Memory B cell (primary cell): ENCODE data around the gene TXNDC11.

Experiments used
- ATAC-seq: fragments of 150-1000 bp; cut with Tn5 transposase; 2 replicates; pipeline ENCODE4 v1.10.0; 2021; ENCODE audit warnings: low read depth, mild to moderate bottlenecking, moderate library complexity
- DNase-seq, 2 donors: peaks; one replicate each; pipeline ENCODE4 v3.0.0; 2022; ENCODE audit warnings: low spot score in 2 of 2
- H3K27ac Mint-ChIP-seq: one replicate; pipeline ENCODE4 v1.8.0; 2022; ENCODE audit warnings: mild to moderate bottlenecking, moderate library complexity, mixed read lengths
- H3K27me3 Mint-ChIP-seq: one replicate; pipeline ENCODE4 v1.8.0; 2022; ENCODE audit warnings: mixed read lengths
- H3K36me3 Mint-ChIP-seq: one replicate; pipeline ENCODE4 v1.8.0; 2022; ENCODE audit warnings: mild to moderate bottlenecking, mixed read lengths
- H3K4me1 Mint-ChIP-seq: one replicate; pipeline ENCODE4 v1.8.0; 2022; ENCODE audit warnings: mixed read lengths
- H3K4me3 Mint-ChIP-seq: one replicate; pipeline ENCODE4 v1.8.0; 2022; ENCODE audit warnings: mild to moderate bottlenecking, moderate library complexity, mixed read lengths
- H3K9me3 Mint-ChIP-seq: one replicate; pipeline ENCODE4 v1.8.0; 2022; ENCODE audit warnings: mixed read lengths

The TXNDC11 gene

GRCh38 chr16:11642765-11643116, 99.9 kb downstream of the TXNDC11 start:
- no peaks in the 10 kb centered on the region for H3K9me3 Mint-ChIP-seq

DNA sequence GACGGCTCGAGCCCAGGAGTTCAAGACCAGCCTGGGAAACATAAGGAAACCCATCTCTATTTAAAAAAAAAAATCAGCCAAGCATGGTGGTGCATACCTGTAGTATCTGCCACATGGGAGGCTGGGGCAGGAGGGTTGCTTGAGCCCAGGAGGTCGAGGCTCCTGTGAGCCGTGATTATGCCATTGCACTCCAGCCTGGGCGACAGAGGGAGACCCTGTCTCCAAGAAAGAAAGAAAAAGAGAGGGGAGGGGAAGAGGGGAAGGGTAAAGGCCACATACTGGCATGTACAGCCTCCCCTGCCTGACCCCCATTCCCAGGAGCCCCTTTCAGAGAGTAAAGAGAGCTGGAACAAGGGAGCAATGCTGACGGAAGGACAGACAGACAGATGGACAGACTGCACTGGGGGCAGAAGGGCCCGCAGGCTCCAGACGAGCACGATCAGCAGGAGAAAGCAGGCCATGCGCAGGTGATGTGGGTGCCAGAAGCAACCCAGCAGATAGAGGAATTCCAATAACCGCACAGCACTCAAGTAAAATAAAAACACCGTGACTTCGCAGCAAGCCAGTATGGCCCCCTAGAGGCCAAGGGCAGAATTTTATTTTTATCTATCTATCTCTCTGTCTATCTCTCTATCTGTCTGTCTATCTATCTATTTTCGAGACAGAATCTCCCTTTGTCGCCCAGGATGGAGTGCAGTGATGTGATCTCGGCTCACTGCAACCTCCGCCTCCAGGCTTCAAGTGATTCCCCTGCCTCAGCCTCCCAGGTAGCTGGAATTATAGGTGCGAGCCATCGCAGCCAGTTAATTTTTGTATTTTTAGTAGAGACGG, 101.5 kb downstream of the TXNDC11 start:
- no peaks in the 10 kb centered on the region for H3K36me3 Mint-ChIP-seq

More at GRCh38 chr16:11642765-11643116, 99.9 kb downstream of the TXNDC11 start:
- ATAC-seq, result no peak
- H3K4me3 Mint-ChIP-seq, result no peak overlapping the region
- no peaks in the 10 kb centered on the region for H3K36me3 Mint-ChIP-seq
- H3K4me1 Mint-ChIP-seq, result peaks cover 14% of the 10 kb centered on the region
- no peak overlapping the region for H3K27ac Mint-ChIP-seq
- no peak for DNase-seq
- peaks cover 8% of the 10 kb centered on the region for H3K27me3 Mint-ChIP-seq

DNA sequence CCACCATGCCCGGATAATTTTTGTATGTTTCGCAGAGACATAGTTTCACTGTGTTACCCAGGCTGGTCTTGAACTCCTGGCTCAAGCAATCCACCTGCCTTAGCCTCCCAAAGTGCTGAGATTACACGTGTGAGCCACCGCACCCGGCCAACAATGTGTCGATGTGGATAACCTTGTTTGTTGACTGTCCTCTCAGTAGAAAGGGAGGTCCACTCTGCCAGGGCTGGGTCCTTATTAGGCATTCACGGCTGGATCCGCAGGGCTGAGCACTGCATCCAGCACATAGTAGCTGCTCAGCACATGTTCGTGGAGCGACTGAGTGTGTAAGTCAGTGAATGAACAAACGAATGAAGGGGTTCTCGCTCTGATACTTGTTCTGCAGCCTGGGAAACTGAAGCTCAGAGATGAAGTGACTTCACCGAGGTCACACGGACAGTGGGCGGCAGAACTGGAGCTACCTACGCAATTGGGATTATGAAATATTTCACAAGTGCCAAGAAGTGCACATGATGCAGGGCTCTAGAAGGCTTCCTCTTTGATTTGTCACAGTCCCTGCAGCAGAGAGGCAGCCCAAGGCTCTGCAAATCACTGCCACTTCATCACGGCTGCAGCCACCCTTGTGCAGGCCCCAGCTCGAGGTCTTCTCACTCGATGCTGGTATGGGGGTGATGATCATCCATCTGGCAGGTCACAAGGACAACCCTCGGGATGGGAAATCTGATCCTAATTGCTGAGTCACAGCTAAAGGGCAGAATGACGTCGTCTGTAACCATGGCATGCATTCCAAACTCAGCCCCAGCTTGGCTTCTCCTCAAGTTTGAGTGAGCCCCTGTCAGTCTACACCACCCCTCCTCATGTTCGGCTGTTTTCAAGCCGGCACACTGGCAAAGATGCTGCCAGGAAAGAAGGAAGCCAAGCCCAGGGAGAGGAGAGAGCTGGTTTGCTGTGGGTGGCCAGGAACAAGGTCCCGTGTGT, 102.4 kb downstream of the TXNDC11 start:
- DNase-seq (no peak), ATAC-seq (no peak)
- Mint-ChIP-seq H3K27me3 (peaks cover 8% of the 10 kb centered on the region), H3K4me3 (no peak overlapping the region), H3K36me3 (no peaks in the 10 kb centered on the region), H3K27ac (no peak overlapping the region), H3K9me3 (no peaks in the 10 kb centered on the region), H3K4me1 (peaks cover 16% of the 10 kb centered on the region)

More for the DNA sequence above, 101.5 kb downstream of the TXNDC11 start:
- peaks cover 14% of the 10 kb centered on the region for H3K4me1 Mint-ChIP-seq
- ATAC-seq, result peak; percentile 86
- H3K27me3 Mint-ChIP-seq, result peaks cover 8% of the 10 kb centered on the region
- no peak overlapping the region for H3K4me3 Mint-ChIP-seq
- DNase-seq, result peak in 1 of 2 donors; percentile 59
- H3K27ac Mint-ChIP-seq, result no peak overlapping the region
- H3K9me3 Mint-ChIP-seq, result no peaks in the 10 kb centered on the region

DNA sequence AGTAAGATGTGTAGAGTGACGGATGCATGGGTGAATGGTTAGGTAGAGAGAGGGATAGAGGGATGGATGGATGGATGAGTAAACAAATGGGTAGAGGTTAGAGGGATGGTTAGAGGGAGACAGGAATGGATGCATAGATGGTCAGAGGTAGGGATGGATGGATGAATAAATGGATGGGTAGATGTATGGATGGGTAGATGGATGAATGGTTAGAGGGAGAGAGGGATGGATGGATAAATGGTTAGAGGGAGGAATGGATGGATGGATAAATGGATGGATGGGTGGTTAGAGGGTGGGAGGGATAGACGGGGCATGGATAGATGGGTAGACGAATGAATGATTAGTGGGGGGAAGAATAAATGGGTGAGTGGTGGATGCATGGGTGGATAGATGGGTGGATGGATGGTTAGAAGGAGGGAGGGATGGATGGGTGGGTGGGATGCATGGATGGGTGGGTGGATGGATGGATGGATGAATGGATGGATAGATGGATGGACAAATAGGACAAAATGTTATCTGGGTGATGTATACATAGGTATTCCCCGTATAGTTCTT, 103.6 kb downstream of the TXNDC11 start:
- Mint-ChIP-seq H3K36me3 (no peaks in the 10 kb centered on the region), H3K27ac (no peak overlapping the region), H3K4me1 (peaks cover 20% of the 10 kb centered on the region), H3K4me3 (no peak overlapping the region), H3K27me3 (peaks cover 7% of the 10 kb centered on the region), H3K9me3 (no peaks in the 10 kb centered on the region)
- DNase-seq, result no peak
- no peak for ATAC-seq

DNA sequence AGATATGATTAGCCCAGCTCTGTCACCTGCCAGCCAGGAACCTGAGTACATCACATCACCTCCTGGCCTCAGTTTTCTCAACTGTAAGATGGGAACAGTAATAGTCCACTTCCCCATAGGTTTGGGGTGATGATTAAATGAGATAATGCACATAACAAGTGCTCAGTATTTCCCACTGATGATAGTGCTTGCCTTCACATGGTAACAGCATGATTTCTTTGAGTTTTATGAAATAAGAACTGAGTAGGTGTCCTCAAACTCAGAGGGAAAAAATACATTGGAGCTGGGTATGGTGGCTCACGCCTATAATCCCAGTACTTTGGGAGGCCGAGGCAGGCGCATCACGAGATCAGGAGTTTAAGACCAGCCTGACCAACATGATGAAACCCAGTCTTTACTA, 104.5 kb downstream of the TXNDC11 start:
- H3K27ac Mint-ChIP-seq, result no peak overlapping the region
- peaks cover 24% of the 10 kb centered on the region for H3K4me1 Mint-ChIP-seq
- ATAC-seq (no peak), DNase-seq (no peak)
- no peaks in the 10 kb centered on the region for H3K9me3 Mint-ChIP-seq
- no peaks in the 10 kb centered on the region for H3K36me3 Mint-ChIP-seq
- H3K27me3 Mint-ChIP-seq, result peaks cover 5% of the 10 kb centered on the region
- no peak overlapping the region for H3K4me3 Mint-ChIP-seq

- ATAC-seq (no peak), DNase-seq (no peak)
- no peaks in the 10 kb centered on the region for H3K9me3 Mint-ChIP-seq
- H3K27me3 Mint-ChIP-seq, result peaks cover 5% of the 10 kb centered on the region
- no peaks in the 10 kb centered on the region for H3K36me3 Mint-ChIP-seq
- no peak overlapping the region for H3K27ac Mint-ChIP-seq
- peaks cover 20% of the 10 kb centered on the region for H3K4me1 Mint-ChIP-seq
- H3K4me3 Mint-ChIP-seq, result no peak overlapping the region
Observed at GRCh38 chr16:11637320-11637719, 105.3 kb downstream of the TXNDC11 start.

DNA sequence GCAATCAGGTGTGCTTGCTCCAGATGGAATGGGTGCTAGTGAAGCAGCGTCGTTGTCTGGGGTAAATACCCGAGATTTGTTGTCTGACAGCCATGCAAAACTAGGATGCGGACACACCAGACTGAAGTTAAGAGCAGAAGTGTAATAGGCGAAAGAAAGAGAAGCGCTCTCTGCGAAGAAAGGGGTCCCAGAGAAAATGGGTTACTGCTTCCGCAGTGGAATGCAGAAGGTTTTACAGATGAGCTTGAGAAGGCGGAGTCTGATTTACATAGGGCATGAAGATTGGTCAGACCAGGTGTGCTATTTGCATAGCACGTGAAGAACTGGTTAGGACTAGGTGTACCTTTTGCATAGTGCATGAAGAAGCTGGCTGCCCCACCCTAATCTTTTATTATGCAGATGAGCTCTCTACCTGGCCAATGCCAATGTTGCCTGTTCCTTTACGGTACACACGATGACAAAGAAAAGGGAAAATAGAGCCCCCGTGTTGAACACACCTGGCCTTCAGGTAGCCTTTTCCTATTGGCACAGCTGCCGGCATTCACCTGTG, 106.4 kb downstream of the TXNDC11 start:
- no peak overlapping the region for H3K4me3 Mint-ChIP-seq
- no peak overlapping the region for H3K27ac Mint-ChIP-seq
- ATAC-seq (peak; percentile 56), DNase-seq (no peak)
- H3K4me1 Mint-ChIP-seq, result peaks cover 19% of the 10 kb centered on the region
- H3K36me3 Mint-ChIP-seq, result no peaks in the 10 kb centered on the region
- peaks cover 5% of the 10 kb centered on the region for H3K27me3 Mint-ChIP-seq
- no peaks in the 10 kb centered on the region for H3K9me3 Mint-ChIP-seq

- H3K4me3 Mint-ChIP-seq, result no peak overlapping the region
- H3K27me3 Mint-ChIP-seq, result peaks cover 5% of the 10 kb centered on the region
- no peaks in the 10 kb centered on the region for H3K9me3 Mint-ChIP-seq
- no peaks in the 10 kb centered on the region for H3K36me3 Mint-ChIP-seq
- DNase-seq (no peak), ATAC-seq (no peak)
- no peak overlapping the region for H3K27ac Mint-ChIP-seq
- H3K4me1 Mint-ChIP-seq, result peaks cover 16% of the 10 kb centered on the region
Observed at GRCh38 chr16:11635679-11636171, 106.9 kb downstream of the TXNDC11 start.

DNA sequence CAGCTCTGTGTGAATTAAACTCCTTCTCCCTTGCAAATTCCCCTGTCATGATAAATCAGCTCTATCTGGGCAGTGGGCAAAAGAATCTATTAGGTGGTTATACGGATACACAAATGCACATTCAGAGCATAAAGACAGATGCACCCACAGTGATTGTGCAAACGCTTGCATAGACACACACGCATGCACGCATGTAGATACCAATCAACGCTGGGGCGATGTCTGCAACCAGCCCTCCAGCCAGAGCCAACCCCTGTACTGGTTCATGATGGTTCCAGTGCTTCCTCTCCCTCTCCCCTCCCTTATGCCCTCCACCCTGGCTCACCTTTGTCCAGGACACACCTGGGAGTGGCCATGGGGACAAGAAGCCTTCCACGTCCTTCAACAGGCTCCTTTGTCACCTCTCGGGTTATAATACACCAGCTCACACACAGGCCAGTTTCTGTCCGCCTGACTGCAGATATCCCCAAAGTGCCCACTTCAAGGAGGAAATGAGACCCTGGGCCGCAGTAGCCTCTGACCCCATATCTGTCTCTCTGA, 107.5 kb downstream of the TXNDC11 start:
- H3K27me3 Mint-ChIP-seq, result peaks cover 5% of the 10 kb centered on the region
- peaks cover 16% of the 10 kb centered on the region for H3K4me1 Mint-ChIP-seq
- H3K4me3 Mint-ChIP-seq, result no peak overlapping the region
- ATAC-seq (no peak), DNase-seq (no peak)
- H3K9me3 Mint-ChIP-seq, result no peaks in the 10 kb centered on the region
- no peak overlapping the region for H3K27ac Mint-ChIP-seq
- no peaks in the 10 kb centered on the region for H3K36me3 Mint-ChIP-seq

DNA sequence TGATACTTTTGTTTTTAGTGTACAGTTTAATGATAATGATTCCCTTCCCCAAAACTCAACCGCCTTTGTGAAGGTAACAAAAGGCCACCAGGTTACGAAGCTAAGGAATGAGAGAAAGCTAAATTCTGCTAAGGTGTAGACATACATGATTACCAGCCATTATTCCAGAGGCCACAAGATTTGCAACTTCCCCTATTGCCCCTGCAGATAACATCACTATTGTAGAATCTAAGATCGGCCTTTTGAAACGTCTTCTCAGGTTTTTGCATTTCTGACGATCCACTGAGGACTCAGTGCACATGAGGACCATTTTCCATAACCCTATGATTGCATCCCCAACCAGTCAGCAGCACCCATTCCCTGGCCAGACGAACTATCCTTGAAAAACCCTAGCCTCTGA, 108.3 kb downstream of the TXNDC11 start:
- DNase-seq (no peak), ATAC-seq (no peak)
- H3K36me3 Mint-ChIP-seq, result no peaks in the 10 kb centered on the region
- H3K27me3 Mint-ChIP-seq, result peaks cover 5% of the 10 kb centered on the region
- H3K4me3 Mint-ChIP-seq, result no peak overlapping the region
- H3K4me1 Mint-ChIP-seq, result peaks cover 21% of the 10 kb centered on the region
- no peak overlapping the region for H3K27ac Mint-ChIP-seq
- H3K9me3 Mint-ChIP-seq, result no peaks in the 10 kb centered on the region

GRCh38 chr16:11633113-11633512, 109.5 kb downstream of the TXNDC11 start:
- peaks cover 20% of the 10 kb centered on the region for H3K4me1 Mint-ChIP-seq

GRCh38 chr16:11632455-11632939, 110.2 kb downstream of the TXNDC11 start:
- ATAC-seq, result no peak
- no peaks in the 10 kb centered on the region for H3K36me3 Mint-ChIP-seq
- DNase-seq, result no peak
- peaks cover 20% of the 10 kb centered on the region for H3K4me1 Mint-ChIP-seq
- H3K9me3 Mint-ChIP-seq, result no peaks in the 10 kb centered on the region
- no peak overlapping the region for H3K4me3 Mint-ChIP-seq
- no peaks in the 10 kb centered on the region for H3K27me3 Mint-ChIP-seq
- H3K27ac Mint-ChIP-seq, result no peak overlapping the region

More at GRCh38 chr16:11633113-11633512, 109.5 kb downstream of the TXNDC11 start:
- ATAC-seq, result no peak
- Mint-ChIP-seq H3K36me3 (no peaks in the 10 kb centered on the region), H3K27me3 (no peaks in the 10 kb centered on the region), H3K4me3 (no peak overlapping the region), H3K27ac (no peak overlapping the region), H3K9me3 (no peaks in the 10 kb centered on the region)
- no peak for DNase-seq

DNA sequence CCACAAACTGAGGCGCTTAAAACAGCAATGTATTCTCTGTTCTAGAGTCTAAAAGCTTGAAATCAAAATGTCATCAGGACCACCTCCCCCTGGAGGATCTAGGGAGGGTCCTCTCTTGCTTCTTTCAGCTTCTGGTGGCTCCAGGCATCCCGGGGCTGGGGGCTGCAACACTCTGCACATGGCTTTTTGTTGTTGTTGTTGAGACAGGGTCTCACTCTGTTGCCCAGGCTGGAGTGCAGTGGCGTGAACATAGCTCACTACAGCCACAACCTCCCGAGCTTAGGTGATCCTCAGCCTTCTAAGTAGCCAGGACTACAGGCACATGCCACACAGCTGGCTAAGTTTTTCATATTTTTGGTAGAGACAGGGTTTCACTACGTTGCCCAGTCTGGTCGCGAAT, 111.4 kb downstream of the TXNDC11 start:
- DNase-seq (no peak), ATAC-seq (no peak)
- Mint-ChIP-seq H3K4me3 (no peak overlapping the region), H3K27me3 (no peaks in the 10 kb centered on the region), H3K9me3 (no peaks in the 10 kb centered on the region), H3K4me1 (peaks cover 20% of the 10 kb centered on the region), H3K36me3 (no peaks in the 10 kb centered on the region), H3K27ac (no peak overlapping the region)
